MM.1S (cell line): ENCODE measurements around the gene SLC37A2.

Experiments
- DNase-seq: peaks from one replicate; pipeline ENCODE4 v3.0.0-alpha.2; 2015
- H2AFZ ChIP-seq: fragments of 300-600 bp; sonication (generic); 2 replicates; pipeline ENCODE4 v1.6.0; 2016; ENCODE audit warnings: antibody characterized with exemption, low read length
- H3F3A ChIP-seq: fragments of 300-600 bp; sonication (generic); 2 replicates; pipeline ENCODE4 v1.6.1; 2016; ENCODE audit warnings: mild to moderate bottlenecking, antibody characterized with exemption, low read length, moderate library complexity, mixed read lengths; ENCODE audit not compliant: insufficient read depth
- H3K27ac ChIP-seq: fragments of 300-600 bp; sonication (generic); 2 replicates; pipeline ENCODE4 v1.5.1; 2016; ENCODE audit warnings: mild to moderate bottlenecking, low read length
- H3K27me3 ChIP-seq: fragments of 300-600 bp; sonication (generic); replicated peaks from 2 replicates; pipeline ENCODE4 v1.6.0; 2016; ENCODE audit warnings: low read length; ENCODE audit not compliant: insufficient read depth
- H3K36me3 ChIP-seq: fragments of 300-600 bp; sonication (generic); replicated peaks from 2 replicates; pipeline ENCODE4 v1.6.1; 2016; ENCODE audit warnings: mild to moderate bottlenecking, low read length, mixed read lengths; ENCODE audit not compliant: insufficient read depth
- H3K4me1 ChIP-seq: fragments of 300-600 bp; sonication (generic); 2 replicates; pipeline ENCODE4 v1.6.1; 2016; ENCODE audit warnings: low read length, mixed read lengths
- H3K4me2 ChIP-seq: fragments of 300-600 bp; sonication (generic); 2 replicates; pipeline ENCODE4 v1.6.0; 2016; ENCODE audit warnings: low read depth, low read length
- H3K4me3 ChIP-seq: fragments of 300-600 bp; sonication (generic); 2 replicates; pipeline ENCODE4 v1.5.1; 2016; ENCODE audit warnings: low read length, mixed read lengths
- H3K79me2 ChIP-seq: fragments of 300-600 bp; sonication (generic); 2 replicates; pipeline ENCODE4 v1.6.1; 2016; ENCODE audit warnings: mixed run types, low read length, mixed read lengths
- H3K9ac ChIP-seq: fragments of 300-600 bp; sonication (generic); 2 replicates; pipeline ENCODE4 v1.6.1; 2016; ENCODE audit warnings: low read length, mixed read lengths
- H3K9me2 ChIP-seq: fragments of 300-600 bp; sonication (generic); replicated peaks from 2 replicates; pipeline ENCODE4 v1.6.1; 2016; ENCODE audit warnings: mild to moderate bottlenecking, low read length, mixed read lengths; ENCODE audit not compliant: insufficient read depth
- H3K9me3 ChIP-seq: fragments of 300-600 bp; sonication (generic); replicated peaks from 2 replicates; pipeline ENCODE4 v1.6.1; 2016; ENCODE audit warnings: mild to moderate bottlenecking, low read length, mixed read lengths; ENCODE audit not compliant: insufficient read depth
- H4K20me1 ChIP-seq: fragments of 300-600 bp; sonication (generic); 2 replicates; pipeline ENCODE4 v1.6.1; 2016; ENCODE audit warnings: mild to moderate bottlenecking, low read length, moderate library complexity, mixed read lengths; ENCODE audit not compliant: insufficient read depth
- EZH2 ChIP-seq: fragments of 300-600 bp; sonication (generic); optimal IDR thresholded peaks from 2 replicates; pipeline ENCODE3; 2017; ENCODE audit warnings: low read depth, mild to moderate bottlenecking, antibody characterized with exemption, low read length, mixed read lengths
- EZH2phosphoT487 ChIP-seq: fragments of 300-600 bp; sonication (generic); IDR thresholded peaks from 2 replicates; pipeline ENCODE4 v1.6.1; 2018; ENCODE audit warnings: antibody characterized with exemption, low read length
- TF ChIP-seq, protein P1 (sequence below): fragments of 300-600 bp; sonication (generic); IDR thresholded peaks from 2 replicates; pipeline ENCODE4 v1.5.1; 2016; ENCODE audit warnings: antibody characterized with exemption, low read length, mixed read lengths

The SLC37A2 gene

DNA sequence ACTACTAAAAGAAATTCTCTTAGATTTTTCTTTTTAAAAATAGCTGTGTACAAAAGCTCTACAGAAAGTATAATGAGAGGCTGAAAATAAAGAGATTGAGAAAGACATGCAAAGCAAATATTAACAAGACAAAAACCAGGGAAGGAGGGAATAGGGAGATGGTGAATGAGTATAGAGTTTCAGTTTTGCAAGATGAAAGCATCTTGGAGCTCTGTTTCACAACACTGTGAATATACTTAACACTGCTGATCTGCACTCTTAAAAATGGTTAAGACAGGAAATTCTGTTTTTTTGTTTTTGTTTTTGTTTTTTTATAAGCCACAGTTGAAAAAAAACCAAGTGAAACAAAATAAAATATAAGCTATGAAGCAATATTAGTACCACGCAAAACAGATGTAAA is 42.8 kb downstream of the SLC37A2 start:
- DNase-seq = peak; percentile 13

GRCh38 chr11:125108469-125108868 is 45.4 kb downstream of the SLC37A2 start:
- Histone ChIP-seq H3K27ac (no peak overlapping the region), H3K4me1 (peaks cover 31% of the 10 kb centered on the region), H3F3A (peaks cover 10% of the 10 kb centered on the region), H3K27me3 (no peaks in the 10 kb centered on the region), H3K36me3 (no peaks in the 10 kb centered on the region), H2AFZ (no peak overlapping the region), H4K20me1 (no peaks in the 10 kb centered on the region), H3K4me3 (no peak overlapping the region), H3K9ac (no peak overlapping the region), H3K9me3 (no peaks in the 10 kb centered on the region), H3K79me2 (peaks cover 41% of the 10 kb centered on the region), H3K4me2 (no peak overlapping the region), H3K9me2 (no peaks in the 10 kb centered on the region)
- no peak for DNase-seq
- TF ChIP-seq EZH2phosphoT487 (no peak), EZH2 (no peak)
- TF ChIP-seq, protein P1, sequence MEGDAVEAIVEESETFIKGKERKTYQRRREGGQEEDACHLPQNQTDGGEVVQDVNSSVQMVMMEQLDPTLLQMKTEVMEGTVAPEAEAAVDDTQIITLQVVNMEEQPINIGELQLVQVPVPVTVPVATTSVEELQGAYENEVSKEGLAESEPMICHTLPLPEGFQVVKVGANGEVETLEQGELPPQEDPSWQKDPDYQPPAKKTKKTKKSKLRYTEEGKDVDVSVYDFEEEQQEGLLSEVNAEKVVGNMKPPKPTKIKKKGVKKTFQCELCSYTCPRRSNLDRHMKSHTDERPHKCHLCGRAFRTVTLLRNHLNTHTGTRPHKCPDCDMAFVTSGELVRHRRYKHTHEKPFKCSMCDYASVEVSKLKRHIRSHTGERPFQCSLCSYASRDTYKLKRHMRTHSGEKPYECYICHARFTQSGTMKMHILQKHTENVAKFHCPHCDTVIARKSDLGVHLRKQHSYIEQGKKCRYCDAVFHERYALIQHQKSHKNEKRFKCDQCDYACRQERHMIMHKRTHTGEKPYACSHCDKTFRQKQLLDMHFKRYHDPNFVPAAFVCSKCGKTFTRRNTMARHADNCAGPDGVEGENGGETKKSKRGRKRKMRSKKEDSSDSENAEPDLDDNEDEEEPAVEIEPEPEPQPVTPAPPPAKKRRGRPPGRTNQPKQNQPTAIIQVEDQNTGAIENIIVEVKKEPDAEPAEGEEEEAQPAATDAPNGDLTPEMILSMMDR = no peak

More for the DNA sequence above, 42.8 kb downstream of the SLC37A2 start:
- Histone ChIP-seq H3K27me3 (no peaks in the 10 kb centered on the region), H3K36me3 (no peaks in the 10 kb centered on the region), H3K9ac (no peak overlapping the region), H3K9me2 (no peaks in the 10 kb centered on the region), H2AFZ (no peak overlapping the region), H3F3A (peaks cover 6% of the 10 kb centered on the region), H3K9me3 (no peaks in the 10 kb centered on the region), H3K4me2 (peak overlapping the region; percentile 44), H3K4me1 (peaks cover 27% of the 10 kb centered on the region), H4K20me1 (no peaks in the 10 kb centered on the region), H3K27ac (peak overlapping the region; percentile 8; the same call in 1 of the 2 replicates), H3K4me3 (0 out of 2 replicates have a peak overlapping the region, but pooled peaks have one; percentile 1), H3K79me2 (peaks cover 38% of the 10 kb centered on the region)
- no peak for TF ChIP-seq EZH2
- no peak for TF ChIP-seq EZH2phosphoT487
- TF ChIP-seq, protein P1 = no peak

DNA sequence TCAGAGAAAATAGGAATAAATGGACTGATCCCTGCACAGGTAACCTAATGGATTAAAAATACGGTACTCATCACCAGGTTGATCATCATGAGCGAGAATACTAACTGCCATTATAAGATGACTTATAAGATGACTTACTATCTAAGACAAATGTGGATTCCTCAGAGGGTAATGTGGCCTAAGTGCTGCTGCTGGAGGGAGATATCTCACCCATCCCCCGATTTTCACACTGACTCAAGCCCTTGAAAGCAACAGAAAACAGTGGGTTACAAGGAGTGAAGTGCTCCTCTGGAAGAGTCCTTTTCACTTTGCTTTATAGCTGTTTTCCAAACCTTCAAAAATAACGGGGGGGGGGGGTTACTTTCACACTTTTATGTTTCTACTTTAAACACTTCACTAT is 47.4 kb downstream of the SLC37A2 start:
- no peak for DNase-seq
- H4K20me1 ChIP-seq = no peaks in the 10 kb centered on the region
- no peaks in the 10 kb centered on the region for H3K36me3 ChIP-seq
- peaks cover 26% of the 10 kb centered on the region for H3K4me1 ChIP-seq
- TF ChIP-seq EZH2 = no peak
- TF ChIP-seq, protein P1 = no peak
- no peak for TF ChIP-seq EZH2phosphoT487
- H3K4me3 ChIP-seq = peak overlapping the region; percentile 94
- H3K9ac ChIP-seq = peak overlapping the region; percentile 87
- peaks cover 10% of the 10 kb centered on the region for H3F3A ChIP-seq
- peaks cover 24% of the 10 kb centered on the region for H3K79me2 ChIP-seq
- H3K9me2 ChIP-seq = no peaks in the 10 kb centered on the region
- H3K9me3 ChIP-seq = no peaks in the 10 kb centered on the region
- H3K27me3 ChIP-seq = no peaks in the 10 kb centered on the region
- peak overlapping the region; percentile 79 for H3K4me2 ChIP-seq
- peak overlapping the region; percentile 91; the same call in 1 of the 2 replicates for H2AFZ ChIP-seq
- H3K27ac ChIP-seq = peak overlapping the region; percentile 76; the same call in 1 of the 2 replicates
